ENCODE measurements around the gene SMAP1.
"Not testable (repeated sequence)": the region's sequence is repeated elsewhere in the genome, so short reads cannot be mapped to it uniquely, and the experiment has no call there.

SMAP1 gene

DNA sequence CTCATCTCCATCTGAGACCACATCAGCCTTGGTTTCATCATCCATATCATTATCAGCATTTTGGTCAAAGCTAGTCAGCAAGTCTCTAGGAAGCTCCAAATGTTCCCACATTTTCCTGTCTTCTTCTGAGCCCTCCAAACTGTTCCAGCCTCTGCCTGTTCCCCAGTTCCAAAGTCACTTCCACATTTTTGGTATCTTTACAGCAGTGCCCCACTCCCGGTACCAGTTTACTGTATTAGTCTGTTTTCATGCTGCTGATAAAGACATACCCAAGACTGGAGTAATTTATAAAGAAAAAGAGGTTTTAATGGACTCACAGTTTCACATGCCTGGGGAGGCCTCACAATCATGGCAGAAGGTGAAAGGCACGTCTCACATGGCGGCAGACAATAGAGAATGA is 74.8 kb downstream of the SMAP1 start:
- not testable (repeated sequence) for DNase-seq

DNA sequence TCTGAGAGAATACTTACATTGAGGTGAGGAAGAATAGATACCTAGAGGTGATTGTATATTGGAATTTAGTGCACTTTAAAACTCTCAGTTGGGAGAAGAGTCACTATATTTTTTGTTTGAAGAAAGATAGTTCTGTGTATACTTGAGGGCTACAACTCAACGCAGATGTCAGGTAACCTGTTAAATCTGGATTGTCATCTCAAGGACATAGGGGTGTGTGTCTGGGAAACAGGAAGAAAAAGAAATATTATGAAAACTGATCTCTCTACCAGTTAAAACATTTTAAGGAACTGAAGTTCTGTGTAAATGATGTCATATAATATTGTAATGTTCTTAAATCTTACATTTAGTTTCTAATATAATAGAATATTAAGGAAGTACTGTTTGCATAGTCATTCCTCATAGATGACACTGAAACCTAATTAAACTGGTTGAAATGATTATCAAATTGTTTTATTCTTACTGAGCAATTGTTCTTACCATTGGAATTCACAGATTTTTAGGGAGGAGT is 86.2 kb downstream of the SMAP1 start:
- DNase-seq: no peak

DNA sequence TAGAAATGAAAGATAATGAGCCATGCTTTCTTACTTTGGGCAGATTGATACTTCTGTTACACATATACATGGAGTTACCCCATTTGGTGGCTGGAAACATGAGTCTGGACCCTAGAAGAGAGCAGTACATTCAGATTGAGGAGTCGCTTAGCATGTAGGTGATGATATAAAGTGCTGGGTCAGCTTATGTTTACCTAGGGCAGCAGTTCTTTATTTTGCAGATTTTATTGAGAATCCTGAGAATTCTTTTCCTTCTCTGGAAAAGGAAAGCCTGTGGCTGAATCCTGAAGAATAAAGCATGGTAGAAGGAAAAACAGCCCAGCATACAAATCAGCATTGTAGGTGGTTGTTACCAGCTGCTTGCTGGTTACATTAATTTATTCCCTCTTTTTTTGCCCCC is 91.2 kb downstream of the SMAP1 start:
- no peak for DNase-seq

- DNase-seq: peak; percentile 4
These were observed 96.2 kb downstream of the SMAP1 start for GRCh38 chr6:70763754-70764510.

- no peak for DNase-seq
These were observed 97.0 kb downstream of the SMAP1 start for GRCh38 chr6:70764706-70765105.

- not testable (repeated sequence) for DNase-seq
These were observed 103.7 kb downstream of the SMAP1 start for GRCh38 chr6:70771351-70771750.

DNA sequence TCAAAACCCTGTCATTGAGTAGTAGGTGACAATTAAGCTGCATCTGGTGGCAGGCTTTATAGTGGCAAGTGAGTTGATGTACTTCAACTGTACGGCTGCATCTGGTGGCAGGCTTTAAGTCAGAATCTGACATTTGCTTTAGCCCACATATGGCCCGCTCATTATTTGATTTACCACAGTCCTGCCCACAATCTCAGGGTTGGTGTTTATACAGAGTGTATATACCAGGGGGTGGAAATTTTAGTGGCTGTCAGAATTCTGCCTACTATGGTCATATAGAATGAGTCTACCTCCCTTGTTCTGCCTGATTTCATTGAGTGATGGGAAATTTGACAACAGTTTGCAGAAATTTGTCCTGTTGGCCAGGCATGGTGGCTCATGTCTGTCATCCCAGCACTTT is 112.3 kb downstream of the SMAP1 start:
- DNase-seq: no peak

- DNase-seq: no peak
These were observed 123.0 kb downstream of the SMAP1 start for GRCh38 chr6:70790483-70791224.

GRCh38 chr6:70797625-70798024 is 129.9 kb downstream of the SMAP1 start:
- DNase-seq: no peak

- no peak for DNase-seq
These were observed 138.4 kb downstream of the SMAP1 start for GRCh38 chr6:70806086-70806485.

DNA sequence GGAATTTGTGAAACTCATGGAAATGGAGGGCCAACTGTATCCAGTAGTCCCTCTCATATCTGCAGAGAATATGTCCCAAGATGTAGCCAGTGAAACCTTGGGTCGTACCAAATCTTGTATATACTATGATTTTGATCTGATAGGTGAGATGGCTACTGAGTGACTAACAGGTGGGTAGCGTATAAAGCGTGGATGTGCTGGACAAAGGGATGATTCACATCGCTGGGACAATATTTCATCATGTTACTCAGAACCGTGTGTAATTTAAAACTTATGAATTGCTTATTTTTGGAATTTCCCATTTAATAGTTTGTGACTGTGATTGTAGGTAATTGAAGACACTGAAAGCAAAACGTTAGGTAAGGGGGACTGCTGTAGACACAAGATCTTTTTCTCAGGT is 144.1 kb downstream of the SMAP1 start:
- peak; percentile 9 for DNase-seq

DNA sequence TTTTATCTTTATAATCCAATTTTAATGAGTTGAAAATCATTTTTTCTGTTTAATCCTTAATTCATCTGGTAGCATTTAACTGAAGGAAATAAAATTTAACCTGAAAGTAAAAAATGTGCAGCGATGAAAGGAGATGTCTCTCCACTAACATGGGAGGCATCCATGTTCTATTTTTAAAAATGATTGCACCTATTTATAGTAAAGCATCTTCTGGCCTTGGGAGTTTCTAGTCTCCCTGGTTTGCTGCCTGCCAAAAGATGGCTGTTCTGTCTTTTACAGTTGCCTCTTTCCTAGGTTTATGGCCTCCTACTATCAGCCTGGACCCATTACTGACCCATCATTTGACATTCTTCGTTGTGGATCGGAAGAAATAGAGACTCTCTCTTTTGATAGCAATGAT is 146.2 kb downstream of the SMAP1 start:
- DNase-seq: no peak

- no peak for DNase-seq
These were observed 152.0 kb downstream of the SMAP1 start for GRCh38 chr6:70819646-70820045.

DNA sequence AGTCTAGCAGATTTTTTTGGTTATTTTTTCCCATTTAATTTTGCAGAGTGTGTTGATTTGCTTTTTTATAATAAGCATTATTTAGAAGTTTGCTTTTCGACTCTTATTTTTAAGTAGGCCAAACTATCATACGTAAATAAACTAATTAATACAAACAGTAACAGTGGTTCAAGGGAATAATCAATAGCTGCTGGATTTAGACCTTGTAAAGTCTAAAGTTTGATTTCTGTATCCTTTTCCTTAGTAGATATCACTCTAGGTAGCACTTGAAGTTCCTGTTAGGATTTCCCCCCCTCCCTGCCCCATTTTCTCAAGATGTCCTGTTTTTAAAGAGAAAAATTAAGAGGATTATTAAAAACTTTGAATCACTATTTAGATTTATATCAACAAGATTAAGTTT is 153.1 kb downstream of the SMAP1 start:
- DNase-seq: no peak

DNA sequence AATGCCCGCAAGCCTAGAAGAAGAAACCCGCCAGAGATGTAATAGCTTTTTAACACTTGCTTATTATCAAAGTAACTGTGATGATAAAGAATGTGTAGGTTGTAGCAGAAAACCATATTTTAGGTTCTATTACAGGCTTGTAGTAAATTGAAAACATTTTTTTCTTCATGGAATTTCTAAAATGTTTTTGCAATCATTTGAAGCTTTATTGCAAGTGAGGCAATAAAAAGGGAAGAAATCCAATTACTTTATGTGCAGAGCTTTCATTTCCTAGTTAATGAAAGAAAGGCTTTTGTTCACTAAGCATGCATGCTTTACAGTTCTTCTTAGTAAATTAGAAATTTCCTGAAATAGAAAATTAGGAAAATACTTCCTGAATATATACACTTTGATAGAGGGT is 154.1 kb downstream of the SMAP1 start:
- DNase-seq: no peak

DNA sequence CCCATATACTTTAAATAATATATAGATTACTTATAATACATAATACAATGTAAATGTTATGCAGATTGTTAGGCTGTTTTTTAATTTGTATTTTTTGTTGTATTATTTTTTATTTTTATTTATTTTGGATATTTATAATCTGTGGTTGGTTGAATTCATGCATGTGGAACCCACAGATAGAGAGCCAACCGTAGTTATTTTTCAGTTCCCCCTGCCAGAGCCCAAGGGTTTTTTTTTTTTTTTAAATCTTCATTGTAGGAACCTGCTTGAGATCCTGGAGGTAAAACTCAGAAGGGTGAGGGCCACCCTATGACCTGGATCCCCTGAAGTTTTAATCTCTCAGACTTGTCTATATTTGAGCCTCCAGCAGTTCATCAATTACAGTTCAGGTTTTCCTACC is 156.0 kb downstream of the SMAP1 start:
- DNase-seq: no peak

DNA sequence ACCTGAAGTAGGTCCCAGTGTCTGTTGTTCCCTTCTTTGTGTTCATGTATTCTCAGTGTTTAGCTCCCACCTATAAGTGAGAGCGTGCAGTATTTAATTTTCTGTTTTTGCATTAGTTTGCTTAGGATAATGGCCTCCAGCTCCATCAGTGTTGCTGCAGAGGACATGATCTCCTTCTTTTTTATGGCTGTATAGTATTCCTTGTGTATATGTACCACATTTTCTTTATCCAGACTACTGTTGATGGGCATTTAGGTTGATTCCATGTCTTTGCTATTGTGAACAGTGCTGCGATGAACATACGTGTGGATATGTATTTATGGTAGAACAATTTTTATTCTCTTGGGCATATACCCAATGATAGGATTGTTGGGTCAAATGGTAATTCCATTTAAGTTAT is 163.7 kb downstream of the SMAP1 start:
- no peak for DNase-seq

GRCh38 chr6:70834520-70834919 is 166.8 kb downstream of the SMAP1 start:
- peak; percentile 22 for DNase-seq

- DNase-seq: no peak
These were observed 171.2 kb downstream of the SMAP1 start for GRCh38 chr6:70838907-70839285.

- no peak for DNase-seq
These were observed 171.9 kb downstream of the SMAP1 start for GRCh38 chr6:70839286-70840266.

DNA sequence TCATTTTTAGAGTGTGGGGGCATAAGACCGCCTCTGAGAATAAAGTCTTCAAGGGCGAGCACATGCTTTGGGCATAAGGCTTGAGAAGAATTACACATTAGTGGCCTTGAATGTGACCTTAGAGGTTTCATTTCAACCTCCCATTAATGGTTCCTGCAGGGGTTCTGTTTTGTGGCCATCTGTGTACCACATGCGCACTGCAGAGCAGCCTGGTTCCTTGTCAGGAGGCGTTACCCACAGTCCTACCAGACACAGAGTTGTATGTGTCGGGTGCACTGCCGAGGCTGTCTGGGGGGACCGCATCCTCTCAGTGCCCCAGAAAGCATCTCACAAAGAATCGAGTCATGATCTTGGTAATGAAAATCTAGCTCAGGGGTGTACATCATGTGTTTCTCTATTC is 173.4 kb downstream of the SMAP1 start:
- no peak for DNase-seq

- DNase-seq: no peak
These were observed 174.9 kb downstream of the SMAP1 start for GRCh38 chr6:70842541-70842940.
